Hepatocyte (in vitro differentiated cells): Measurements from ENCODE around the gene MINDY2.

Experiments used
- EZH2 ChIP-seq: fragments of 200-600 bp; sonication (generic); IDR thresholded peaks from 2 replicates; pipeline ENCODE4 v1.6.1; 2016; ENCODE audit warnings: antibody characterized with exemption, mild to moderate bottlenecking, borderline replicate concordance
- EZH2phosphoT487 ChIP-seq: fragments of 200-600 bp; sonication (generic); IDR thresholded peaks from one replicate; pipeline ENCODE4 v1.6.1; 2018; ENCODE audit warnings: antibody characterized with exemption, mild to moderate bottlenecking, low read depth, moderate library complexity; ENCODE audit not compliant: unreplicated experiment, severe bottlenecking
- TF ChIP-seq, protein P1 (sequence below): fragments of 200-600 bp; sonication (generic); IDR thresholded peaks from 2 replicates; pipeline ENCODE4 v1.5.1; 2016; ENCODE audit warnings: antibody characterized with exemption, mild to moderate bottlenecking; ENCODE audit not compliant: poor library complexity

GRCh38 chr15:58908550-58909309 lies 137.6 kb downstream of the MINDY2 start:
- TF ChIP-seq, protein P1, sequence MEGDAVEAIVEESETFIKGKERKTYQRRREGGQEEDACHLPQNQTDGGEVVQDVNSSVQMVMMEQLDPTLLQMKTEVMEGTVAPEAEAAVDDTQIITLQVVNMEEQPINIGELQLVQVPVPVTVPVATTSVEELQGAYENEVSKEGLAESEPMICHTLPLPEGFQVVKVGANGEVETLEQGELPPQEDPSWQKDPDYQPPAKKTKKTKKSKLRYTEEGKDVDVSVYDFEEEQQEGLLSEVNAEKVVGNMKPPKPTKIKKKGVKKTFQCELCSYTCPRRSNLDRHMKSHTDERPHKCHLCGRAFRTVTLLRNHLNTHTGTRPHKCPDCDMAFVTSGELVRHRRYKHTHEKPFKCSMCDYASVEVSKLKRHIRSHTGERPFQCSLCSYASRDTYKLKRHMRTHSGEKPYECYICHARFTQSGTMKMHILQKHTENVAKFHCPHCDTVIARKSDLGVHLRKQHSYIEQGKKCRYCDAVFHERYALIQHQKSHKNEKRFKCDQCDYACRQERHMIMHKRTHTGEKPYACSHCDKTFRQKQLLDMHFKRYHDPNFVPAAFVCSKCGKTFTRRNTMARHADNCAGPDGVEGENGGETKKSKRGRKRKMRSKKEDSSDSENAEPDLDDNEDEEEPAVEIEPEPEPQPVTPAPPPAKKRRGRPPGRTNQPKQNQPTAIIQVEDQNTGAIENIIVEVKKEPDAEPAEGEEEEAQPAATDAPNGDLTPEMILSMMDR = no peak
- TF ChIP-seq EZH2 = no peak
- TF ChIP-seq EZH2phosphoT487 = no peak
